Stimulated activated naive B cell treated with anti-CD40 and anti-IgM and Interleukin-4, amounts not matched to agents 10 μg/mL and 1 μg/mL and 100 μg/mL, for 72 hours (primary cell): ENCODE measurements around the gene RSRC2.

Source experiments
- ATAC-seq, 2 donors: fragments of 150-1000 bp; cut with Tn5 transposase; replicated peaks; 2 replicates each; pipeline ENCODE4 v1.10.0; 2021; ENCODE audit warnings: moderate library complexity in 1 of 2
- DNase-seq: peaks from one replicate; pipeline ENCODE4 v3.0.0; 2021
- H3K27ac Mint-ChIP-seq: one replicate; pipeline ENCODE4 v1.8.0; 2022; ENCODE audit warnings: mild to moderate bottlenecking, mixed read lengths
- H3K27me3 Mint-ChIP-seq, 2 donors: one replicate each; pipeline ENCODE4 v1.8.0; 2022; ENCODE audit warnings: mixed read lengths in 2 of 2
- H3K36me3 Mint-ChIP-seq, 2 donors: one replicate each; pipeline ENCODE4 v1.8.0; 2022; ENCODE audit warnings: mixed read lengths in 2 of 2, mild to moderate bottlenecking in 1 of 2
- H3K4me1 Mint-ChIP-seq, 2 donors: one replicate each; pipeline ENCODE4 v1.8.0; 2022; ENCODE audit warnings: mixed read lengths in 2 of 2, mild to moderate bottlenecking in 1 of 2
- H3K4me3 Mint-ChIP-seq, 2 donors: one replicate each; pipeline ENCODE4 v1.8.0; 2022; ENCODE audit warnings: mild to moderate bottlenecking in 2 of 2, mixed read lengths in 2 of 2, moderate library complexity in 1 of 2
- H3K9me3 Mint-ChIP-seq, 2 donors: one replicate each; pipeline ENCODE4 v1.8.0; 2022; ENCODE audit warnings: mixed read lengths in 2 of 2, mild to moderate bottlenecking in 1 of 2

RSRC2 gene

GRCh38 chr12:122460641-122461040 lies 66.1 kb downstream of the RSRC2 start:
- DNase-seq (no peak), ATAC-seq (no peak)
- Mint-ChIP-seq H3K4me1 (no peaks in the 10 kb centered on the region), H3K27ac (no peak overlapping the region), H3K4me3 (no peak overlapping the region), H3K27me3 (no peaks in the 10 kb centered on the region), H3K9me3 (no peaks in the 10 kb centered on the region), H3K36me3 (no peaks in the 10 kb centered on the region)

- H3K27me3 Mint-ChIP-seq, result no peaks in the 10 kb centered on the region
- DNase-seq, result no peak
- no peak overlapping the region for H3K27ac Mint-ChIP-seq
- no peaks in the 10 kb centered on the region for H3K36me3 Mint-ChIP-seq
- H3K4me1 Mint-ChIP-seq, result no peaks in the 10 kb centered on the region
- H3K4me3 Mint-ChIP-seq, result no peak overlapping the region
- H3K9me3 Mint-ChIP-seq, result no peaks in the 10 kb centered on the region
- no peak for ATAC-seq
Observed at GRCh38 chr12:122460061-122460460, 66.7 kb downstream of the RSRC2 start.

- H3K4me1 Mint-ChIP-seq, result peaks cover 0 to under 1% of the 10 kb centered on the region in 2 donors
- no peak overlapping the region for H3K27ac Mint-ChIP-seq
- DNase-seq (no peak), ATAC-seq (no peak)
- no peaks in the 10 kb centered on the region for H3K36me3 Mint-ChIP-seq
- H3K27me3 Mint-ChIP-seq, result no peaks in the 10 kb centered on the region
- no peak overlapping the region for H3K4me3 Mint-ChIP-seq
- no peaks in the 10 kb centered on the region for H3K9me3 Mint-ChIP-seq
Observed at GRCh38 chr12:122459211-122459610, 67.5 kb downstream of the RSRC2 start.

- Mint-ChIP-seq H3K4me1 (peaks cover 6 to 9% of the 10 kb centered on the region in 2 donors), H3K27me3 (no peaks in the 10 kb centered on the region), H3K27ac (no peak overlapping the region), H3K36me3 (no peaks in the 10 kb centered on the region), H3K4me3 (no peak overlapping the region), H3K9me3 (no peaks in the 10 kb centered on the region)
- ATAC-seq (no peak), DNase-seq (no peak)
Observed at GRCh38 chr12:122458105-122459035, 68.4 kb downstream of the RSRC2 start.

GRCh38 chr12:122457627-122458026 lies 69.1 kb downstream of the RSRC2 start:
- H3K9me3 Mint-ChIP-seq, result no peaks in the 10 kb centered on the region
- no peak for ATAC-seq
- no peak overlapping the region for H3K4me3 Mint-ChIP-seq
- DNase-seq, result no peak
- no peaks in the 10 kb centered on the region for H3K36me3 Mint-ChIP-seq
- no peaks in the 10 kb centered on the region for H3K27me3 Mint-ChIP-seq
- H3K27ac Mint-ChIP-seq, result no peak overlapping the region
- peaks cover 12 to 16% of the 10 kb centered on the region in 2 donors for H3K4me1 Mint-ChIP-seq

- Mint-ChIP-seq H3K27ac (no peak overlapping the region), H3K4me3 (no peak overlapping the region), H3K36me3 (no peaks in the 10 kb centered on the region), H3K4me1 (peaks cover 13 to 18% of the 10 kb centered on the region in 2 donors), H3K27me3 (no peaks in the 10 kb centered on the region), H3K9me3 (no peaks in the 10 kb centered on the region)
- ATAC-seq (no peak), DNase-seq (no peak)
Observed at GRCh38 chr12:122454739-122455138, 72.0 kb downstream of the RSRC2 start.

GRCh38 chr12:122454250-122454721 lies 72.5 kb downstream of the RSRC2 start:
- H3K9me3 Mint-ChIP-seq, result no peaks in the 10 kb centered on the region
- no peak for ATAC-seq
- no peaks in the 10 kb centered on the region for H3K27me3 Mint-ChIP-seq
- H3K36me3 Mint-ChIP-seq, result no peaks in the 10 kb centered on the region
- H3K4me1 Mint-ChIP-seq, result peaks cover 13 to 18% of the 10 kb centered on the region in 2 donors
- H3K4me3 Mint-ChIP-seq, result no peak overlapping the region
- DNase-seq, result no peak
- no peak overlapping the region for H3K27ac Mint-ChIP-seq
